OCI-LY7 (cell line): ENCODE results near the gene ARHGAP33. TPM values are rescaled to one million over a fixed set of nuclear protein-coding genes. Genes with fewer than 3 reads are reported as not detected.
"Not testable (repeated sequence)": the region's sequence is repeated elsewhere in the genome, so short reads cannot be mapped to it uniquely, and the experiment has no call there.

ENCODE experiments used
- BruUV-seq: library from RNA; stranded (reverse); fragments of 400-500 nt; replicated peaks from 2 replicates; lab custom pipeline; 2021; lab: Mats Ljungman, UMichigan
- CTCF ChIA-PET: fragments of 300-600 bp; sonication (Branson Sonifier 250); formaldehyde crosslinking; loops from one replicate; lab custom pipeline; 2022; ENCODE audit warnings: antibody characterized with exemption; ENCODE audit not compliant: unreplicated experiment; lab: Charles Lee
- POLR2A ChIA-PET: fragments of 300-600 bp; sonication (Branson Sonifier 250); formaldehyde crosslinking; loops from one replicate; lab custom pipeline; 2022; ENCODE audit warnings: antibody characterized with exemption; lab: Charles Lee
- DNase-seq: peaks from one replicate; pipeline ENCODE4 v3.0.0-alpha.2; 2015; ENCODE audit warnings: low spot score
- H2AFZ ChIP-seq: fragments of 200-600 bp; sonication (generic), shearing (Covaris generic); 2 replicates; pipeline ENCODE4 v1.6.1; 2014; ENCODE audit warnings: mild to moderate bottlenecking, antibody characterized with exemption, low read length, moderate library complexity
- H3K27ac ChIP-seq: fragments of 200-600 bp; sonication (generic); 2 replicates; pipeline ENCODE4 v1.5.1; 2014; ENCODE audit warnings: mixed run types, low read depth, mild to moderate bottlenecking, moderate library complexity, low read length, inconsistent platforms; ENCODE audit not compliant: poor library complexity, severe bottlenecking
- H3K36me3 ChIP-seq: fragments of 200-600 bp; sonication (generic); 2 replicates; pipeline ENCODE4 v1.6.1; 2014; ENCODE audit warnings: mild to moderate bottlenecking, antibody characterized with exemption, low read length, moderate library complexity, mixed read lengths; ENCODE audit not compliant: insufficient read depth
- H3K4me1 ChIP-seq: fragments of 200-600 bp; sonication (generic); 2 replicates; pipeline ENCODE4 v1.5.1; 2014; ENCODE audit warnings: mild to moderate bottlenecking, low read length; ENCODE audit not compliant: insufficient read depth, poor library complexity, severe bottlenecking
- H3K4me2 ChIP-seq: fragments of 200-600 bp; sonication (generic); 2 replicates; pipeline ENCODE4 v1.6.1; 2014; ENCODE audit warnings: mild to moderate bottlenecking, low read length
- H3K4me3 ChIP-seq: fragments of 200-600 bp; sonication (generic); 2 replicates; pipeline ENCODE4 v1.5.1; 2014; ENCODE audit warnings: mild to moderate bottlenecking, low read depth, low read length; ENCODE audit not compliant: poor library complexity, severe bottlenecking
- H3K79me2 ChIP-seq: fragments of 200-600 bp; sonication (generic); 2 replicates; pipeline ENCODE4 v1.6.1; 2016; ENCODE audit warnings: low read depth, mild to moderate bottlenecking, low read length, moderate library complexity, mixed read lengths; ENCODE audit not compliant: insufficient read depth
- H3K9me2 ChIP-seq: fragments of 200-600 bp; sonication (generic); 2 replicates; pipeline ENCODE4 v1.6.1; 2016; ENCODE audit warnings: mild to moderate bottlenecking, low read length, mixed read lengths; ENCODE audit not compliant: insufficient read depth
- H3K9me3 ChIP-seq: fragments of 200-600 bp; sonication (generic); 2 replicates; pipeline ENCODE4 v1.6.1; 2014; ENCODE audit warnings: mild to moderate bottlenecking, mixed run types, low read length, mixed read lengths
- H4K20me1 ChIP-seq: fragments of 200-600 bp; sonication (generic); 2 replicates; pipeline ENCODE4 v1.6.1; 2014; ENCODE audit warnings: mild to moderate bottlenecking, antibody characterized with exemption, low read length, moderate library complexity, mixed read lengths; ENCODE audit not compliant: insufficient read depth
- EZH2phosphoT487 ChIP-seq: fragments of 200-600 bp; sonication (generic); IDR thresholded peaks from 2 replicates; pipeline ENCODE4 v1.6.1; 2018; ENCODE audit warnings: low read depth, borderline replicate concordance, mild to moderate bottlenecking, mixed run types, antibody characterized with exemption, low read length, moderate library complexity, mixed read lengths
- intact Hi-C: fragments of 100-400 bp; cut with micrococcal nuclease; formaldehyde crosslinking; loops from one replicate; pipeline ENCODE4 v1.10.0; 2022; ENCODE audit not compliant: unreplicated experiment
- total RNA-seq, 2 experiments: library from RNA; depleted of rRNA in 1 of 2; stranded (reverse); fragments of >200 nt in 1 of 2; shearing (Covaris generic) in 1 of 2; gene quantifications; 2 replicates each; pipeline ENCODE4 v1.2.3, GENCODE V29; 2014 to 2022
- TF ChIP-seq, protein P1 (sequence below): fragments of 200-600 bp; sonication (generic); conservative IDR thresholded peaks from 2 replicates; pipeline ENCODE4 v1.5.1; 2014; ENCODE audit warnings: mild to moderate bottlenecking, antibody characterized with exemption, low read length, moderate library complexity, mixed read lengths

ARHGAP33 gene
- total RNA-seq, 2 experiments from 2014 or later: 15.1 to 94.6 TPM

DNA sequence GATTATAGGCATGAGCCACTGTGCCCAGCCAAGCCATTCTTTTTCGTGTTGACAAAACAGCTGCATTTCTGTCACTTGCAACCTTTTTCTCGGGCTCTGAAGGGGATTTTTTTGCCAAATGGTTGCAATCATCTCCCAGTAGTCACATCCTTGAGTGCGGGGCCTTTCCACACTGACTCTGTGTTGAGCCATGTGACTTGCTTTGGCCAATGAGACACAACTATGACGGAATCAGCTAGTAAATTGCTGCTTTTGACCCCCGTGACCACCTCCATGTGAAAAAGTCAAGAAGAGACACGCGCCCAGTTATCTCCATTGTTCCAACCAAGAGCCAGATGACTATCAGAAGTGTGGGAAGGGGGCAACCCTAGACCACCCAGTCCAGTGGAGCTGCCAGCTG lies 58.6 kb downstream of the ARHGAP33 start:
- H3K4me2 ChIP-seq: no peak overlapping the region
- BruUV-seq: no TSS peak
- no peak overlapping the region for H3K27ac ChIP-seq
- H3K9me3 ChIP-seq: no peaks in the 10 kb centered on the region
- no peaks in the 10 kb centered on the region for H3K4me1 ChIP-seq
- H3K36me3 ChIP-seq: no peaks in the 10 kb centered on the region
- ChIA-PET CTCF (no interaction called here), POLR2A (interaction anchor here (0.9 kb wide), 1 partner anchor 15 kb away, joined by 4 read pairs; no protein-coding TSS in a partner anchor)
- H3K4me3 ChIP-seq: no peak overlapping the region
- no peak for TF ChIP-seq EZH2phosphoT487
- TF ChIP-seq, protein P1, sequence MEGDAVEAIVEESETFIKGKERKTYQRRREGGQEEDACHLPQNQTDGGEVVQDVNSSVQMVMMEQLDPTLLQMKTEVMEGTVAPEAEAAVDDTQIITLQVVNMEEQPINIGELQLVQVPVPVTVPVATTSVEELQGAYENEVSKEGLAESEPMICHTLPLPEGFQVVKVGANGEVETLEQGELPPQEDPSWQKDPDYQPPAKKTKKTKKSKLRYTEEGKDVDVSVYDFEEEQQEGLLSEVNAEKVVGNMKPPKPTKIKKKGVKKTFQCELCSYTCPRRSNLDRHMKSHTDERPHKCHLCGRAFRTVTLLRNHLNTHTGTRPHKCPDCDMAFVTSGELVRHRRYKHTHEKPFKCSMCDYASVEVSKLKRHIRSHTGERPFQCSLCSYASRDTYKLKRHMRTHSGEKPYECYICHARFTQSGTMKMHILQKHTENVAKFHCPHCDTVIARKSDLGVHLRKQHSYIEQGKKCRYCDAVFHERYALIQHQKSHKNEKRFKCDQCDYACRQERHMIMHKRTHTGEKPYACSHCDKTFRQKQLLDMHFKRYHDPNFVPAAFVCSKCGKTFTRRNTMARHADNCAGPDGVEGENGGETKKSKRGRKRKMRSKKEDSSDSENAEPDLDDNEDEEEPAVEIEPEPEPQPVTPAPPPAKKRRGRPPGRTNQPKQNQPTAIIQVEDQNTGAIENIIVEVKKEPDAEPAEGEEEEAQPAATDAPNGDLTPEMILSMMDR: no peak
- DNase-seq: no peak
- H3K79me2 ChIP-seq: no peaks in the 10 kb centered on the region
- intact Hi-C loops: no loop called here
- no peaks in the 10 kb centered on the region for H4K20me1 ChIP-seq
- no peaks in the 10 kb centered on the region for H3K9me2 ChIP-seq
- no peak overlapping the region for H2AFZ ChIP-seq

DNA sequence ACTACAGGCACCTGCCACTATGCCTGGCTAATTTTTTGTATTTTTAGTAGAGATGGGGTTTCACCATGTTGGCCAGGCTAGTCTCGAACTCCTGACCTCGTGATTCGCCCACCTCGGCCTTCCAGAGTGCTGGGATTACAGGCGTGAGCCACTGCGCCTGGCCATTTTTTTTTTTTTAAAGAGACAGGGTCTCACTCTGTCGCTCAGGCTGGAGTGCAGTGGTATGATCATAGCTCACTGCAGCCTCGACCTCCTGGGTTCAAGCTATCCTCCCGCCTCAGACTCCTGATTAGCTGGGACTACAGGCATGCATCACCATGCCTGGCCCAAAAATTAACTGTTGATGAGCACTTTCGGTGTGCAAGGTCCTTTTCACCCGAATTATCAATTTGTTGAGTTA lies 60.7 kb downstream of the ARHGAP33 start:
- BruUV-seq, CTCF ChIA-PET: not testable (repeated sequence)

More for the DNA sequence above, 60.7 kb downstream of the ARHGAP33 start:
- H3K9me3 ChIP-seq, intact Hi-C loops, H3K4me2 ChIP-seq, POLR2A ChIA-PET, H3K79me2 ChIP-seq, H3K27ac ChIP-seq, H3K4me1 ChIP-seq, H2AFZ ChIP-seq, H3K9me2 ChIP-seq, H4K20me1 ChIP-seq, DNase-seq, H3K36me3 ChIP-seq, H3K4me3 ChIP-seq: not testable (repeated sequence)

Other genes starting within 250 kb of the ARHGAP33 start
- gene SBSN, start 247.3 kb upstream of the ARHGAP33 start, total RNA-seq (2014; rRNA removed; shearing (Covaris generic)): not detected in 2 replicates
- gene SBSN, start 247.3 kb upstream of the ARHGAP33 start, total RNA-seq (2022): not detected in 2 replicates
- not detected in 2 replicates for gene GAPDHS, start 242.1 kb upstream of the ARHGAP33 start, total RNA-seq (2014; rRNA removed; shearing (Covaris generic))
- not detected in 2 replicates for gene GAPDHS, start 242.1 kb upstream of the ARHGAP33 start, total RNA-seq (2022)
- gene TMEM147, start 229.9 kb upstream of the ARHGAP33 start, total RNA-seq (2014; rRNA removed; shearing (Covaris generic)): 83.2 and 85.8 TPM in 2 replicates
- gene TMEM147, start 229.9 kb upstream of the ARHGAP33 start, total RNA-seq (2022): 40.9 and 47.1 TPM in 2 replicates
- gene ATP4A, start 211.9 kb upstream of the ARHGAP33 start, total RNA-seq (2014; rRNA removed; shearing (Covaris generic)): 0.15 and 0.92 TPM in 2 replicates
- 0.33 and 0.36 TPM in 2 replicates for gene ATP4A, start 211.9 kb upstream of the ARHGAP33 start, total RNA-seq (2022)
- not detected in 2 replicates for gene PMIS2, start 189.4 kb upstream of the ARHGAP33 start, total RNA-seq (2014; rRNA removed; shearing (Covaris generic))
- not detected in 2 replicates for gene PMIS2, start 189.4 kb upstream of the ARHGAP33 start, total RNA-seq (2022)
- gene HAUS5, start 162.8 kb upstream of the ARHGAP33 start, total RNA-seq (2014; rRNA removed; shearing (Covaris generic)): 61.5 and 66.8 TPM in 2 replicates
- 58.1 and 59.7 TPM in 2 replicates for gene HAUS5, start 162.8 kb upstream of the ARHGAP33 start, total RNA-seq (2022)
- gene RBM42, start 146.5 kb upstream of the ARHGAP33 start, total RNA-seq (2014; rRNA removed; shearing (Covaris generic)): 62.0 and 73.6 TPM in 2 replicates
- gene RBM42, start 146.5 kb upstream of the ARHGAP33 start, total RNA-seq (2022): 105 and 115 TPM in 2 replicates
- gene ETV2, start 133.8 kb upstream of the ARHGAP33 start, total RNA-seq (2014; rRNA removed; shearing (Covaris generic)): 0.25 and 0.57 TPM in 2 replicates
- gene ETV2, start 133.8 kb upstream of the ARHGAP33 start, total RNA-seq (2022): 1.7 and 2.0 TPM in 2 replicates
- gene COX6B1, start 127.2 kb upstream of the ARHGAP33 start, total RNA-seq (2014; rRNA removed; shearing (Covaris generic)): 404 and 536 TPM in 2 replicates
- 373 and 395 TPM in 2 replicates for gene COX6B1, start 127.2 kb upstream of the ARHGAP33 start, total RNA-seq (2022)
- not detected in 2 replicates for gene UPK1A, start 109.0 kb upstream of the ARHGAP33 start, total RNA-seq (2014; rRNA removed; shearing (Covaris generic))
- not detected in 2 replicates for gene UPK1A, start 109.0 kb upstream of the ARHGAP33 start, total RNA-seq (2022)
- not detected in 2 replicates for gene ZBTB32, start 71.0 kb upstream of the ARHGAP33 start, total RNA-seq (2014; rRNA removed; shearing (Covaris generic))
- gene ZBTB32, start 71.0 kb upstream of the ARHGAP33 start, total RNA-seq (2022): not detected in 2 replicates
- gene KMT2B, start 57.6 kb upstream of the ARHGAP33 start, total RNA-seq (2014; rRNA removed; shearing (Covaris generic)): 18.0 and 25.2 TPM in 2 replicates
- 56.2 and 57.2 TPM in 2 replicates for gene KMT2B, start 57.6 kb upstream of the ARHGAP33 start, total RNA-seq (2022)
- 8.5 and 11.4 TPM in 2 replicates for gene IGFLR1, start 33.1 kb upstream of the ARHGAP33 start, total RNA-seq (2014; rRNA removed; shearing (Covaris generic))
- gene IGFLR1, start 33.1 kb upstream of the ARHGAP33 start, total RNA-seq (2022): 18.3 and 21.5 TPM in 2 replicates
- 16.1 and 33.6 TPM in 2 replicates for gene U2AF1L4, start 30.1 kb upstream of the ARHGAP33 start, total RNA-seq (2014; rRNA removed; shearing (Covaris generic))
- gene U2AF1L4, start 30.1 kb upstream of the ARHGAP33 start, total RNA-seq (2022): 35.2 and 37.5 TPM in 2 replicates
- gene PSENEN, start 29.9 kb upstream of the ARHGAP33 start, total RNA-seq (2014; rRNA removed; shearing (Covaris generic)): 20.8 and 25.7 TPM in 2 replicates
- gene PSENEN, start 29.9 kb upstream of the ARHGAP33 start, total RNA-seq (2022): 51.0 and 53.7 TPM in 2 replicates
- 6.0 and 11.6 TPM in 2 replicates for gene LIN37, start 27.0 kb upstream of the ARHGAP33 start, total RNA-seq (2014; rRNA removed; shearing (Covaris generic))
- 11.7 and 20.0 TPM in 2 replicates for gene LIN37, start 27.0 kb upstream of the ARHGAP33 start, total RNA-seq (2022)
- not detected in 2 replicates for gene HSPB6, start 18.5 kb upstream of the ARHGAP33 start, total RNA-seq (2014; rRNA removed; shearing (Covaris generic))
- 1.7 and 1.8 TPM in 2 replicates for gene HSPB6, start 18.5 kb upstream of the ARHGAP33 start, total RNA-seq (2022)
- 15.2 and 17.2 TPM in 2 replicates for gene PROSER3, start 17.4 kb upstream of the ARHGAP33 start, total RNA-seq (2014; rRNA removed; shearing (Covaris generic))
- 66.1 and 70.6 TPM in 2 replicates for gene PROSER3, start 17.4 kb upstream of the ARHGAP33 start, total RNA-seq (2022)
- not detected in 2 replicates for gene PRODH2, start 37.3 kb downstream of the ARHGAP33 start, total RNA-seq (2014; rRNA removed; shearing (Covaris generic))
- gene PRODH2, start 37.3 kb downstream of the ARHGAP33 start, total RNA-seq (2022): not detected in 2 replicates
- not detected in 2 replicates for gene NPHS1, start 76.9 kb downstream of the ARHGAP33 start, total RNA-seq (2014; rRNA removed; shearing (Covaris generic))
- gene NPHS1, start 76.9 kb downstream of the ARHGAP33 start, total RNA-seq (2022): not detected in 2 replicates
- gene KIRREL2, start 81.3 kb downstream of the ARHGAP33 start, total RNA-seq (2014; rRNA removed; shearing (Covaris generic)): 0.95 and 1.4 TPM in 2 replicates
- 2.0 and 2.2 TPM in 2 replicates for gene KIRREL2, start 81.3 kb downstream of the ARHGAP33 start, total RNA-seq (2022)
- gene APLP1, start 93.0 kb downstream of the ARHGAP33 start, total RNA-seq (2014; rRNA removed; shearing (Covaris generic)): 0.13 TPM in 1 of 2 replicates, not detected in the other
- gene APLP1, start 93.0 kb downstream of the ARHGAP33 start, total RNA-seq (2022): 0.70 and 1.2 TPM in 2 replicates
- 48.6 and 57.4 TPM in 2 replicates for gene NFKBID, start 125.0 kb downstream of the ARHGAP33 start, total RNA-seq (2014; rRNA removed; shearing (Covaris generic))
- 40.5 and 42.6 TPM in 2 replicates for gene NFKBID, start 125.0 kb downstream of the ARHGAP33 start, total RNA-seq (2022)
- 8.1 and 15.0 TPM in 2 replicates for gene HCST, start 127.0 kb downstream of the ARHGAP33 start, total RNA-seq (2014; rRNA removed; shearing (Covaris generic))
- 25.2 and 36.0 TPM in 2 replicates for gene HCST, start 127.0 kb downstream of the ARHGAP33 start, total RNA-seq (2022)
- gene TYROBP, start 132.7 kb downstream of the ARHGAP33 start, total RNA-seq (2014; rRNA removed; shearing (Covaris generic)): not detected in 2 replicates
- not detected in 2 replicates for gene TYROBP, start 132.7 kb downstream of the ARHGAP33 start, total RNA-seq (2022)
- gene LRFN3, start 160.8 kb downstream of the ARHGAP33 start, total RNA-seq (2014; rRNA removed; shearing (Covaris generic)): 2.8 and 3.1 TPM in 2 replicates
- gene LRFN3, start 160.8 kb downstream of the ARHGAP33 start, total RNA-seq (2022): 3.4 and 6.0 TPM in 2 replicates
- 52.6 and 60.9 TPM in 2 replicates for gene SDHAF1, start 219.6 kb downstream of the ARHGAP33 start, total RNA-seq (2014; rRNA removed; shearing (Covaris generic))
- gene SDHAF1, start 219.6 kb downstream of the ARHGAP33 start, total RNA-seq (2022): 24.2 and 26.1 TPM in 2 replicates
- gene SYNE4, start 233.2 kb downstream of the ARHGAP33 start, total RNA-seq (2014; rRNA removed; shearing (Covaris generic)): 0.26 and 2.7 TPM in 2 replicates
- 3.1 and 4.5 TPM in 2 replicates for gene SYNE4, start 233.2 kb downstream of the ARHGAP33 start, total RNA-seq (2022)
- gene ALKBH6, start 238.6 kb downstream of the ARHGAP33 start, total RNA-seq (2014; rRNA removed; shearing (Covaris generic)): 19.5 and 29.0 TPM in 2 replicates
- gene ALKBH6, start 238.6 kb downstream of the ARHGAP33 start, total RNA-seq (2022): 28.7 and 38.2 TPM in 2 replicates